Neutrophil (primary cell): Measurements from ENCODE around the gene USP31.

Experiments
- H3K27ac ChIP-seq: fragments of 200-600 bp; sonication (generic); 2 replicates; pipeline ENCODE4 v1.5.1; 2016; ENCODE audit warnings: mild to moderate bottlenecking, moderate library complexity
- H3K27me3 ChIP-seq: fragments of 200-600 bp; sonication (generic); 2 replicates; pipeline ENCODE4 v1.6.0; 2016; ENCODE audit warnings: mild to moderate bottlenecking
- H3K36me3 ChIP-seq: fragments of 200-600 bp; sonication (generic); 2 replicates; pipeline ENCODE4 v1.5.1; 2017
- H3K4me1 ChIP-seq, 2 experiments: fragments of 200-600 bp in 1 of 2; sonication (generic) in 1 of 2; 1 replicate in 1 of 2; 2 replicates in 1 of 2; pipeline versions ENCODE4 v1.5.1 to v1.6.1; 2013 to 2016; ENCODE audit warnings: low read depth in 1 of 2, low read length in 1 of 2, mild to moderate bottlenecking in 1 of 2, moderate library complexity in 1 of 2; ENCODE audit not compliant: control insufficient read depth in 1 of 2, insufficient read depth in 1 of 2
- H3K4me3 ChIP-seq, 2 experiments: fragments of 200-600 bp in 1 of 2; sonication (generic) in 1 of 2; 1 replicate in 1 of 2; 2 replicates in 1 of 2; pipeline ENCODE4 v1.5.1; 2013 to 2016; ENCODE audit warnings: low read depth in 1 of 2, low read length in 1 of 2, mild to moderate bottlenecking in 1 of 2, moderate library complexity in 1 of 2
- H3K9me3 ChIP-seq: fragments of 200-600 bp; sonication (generic); 2 replicates; pipeline ENCODE4 v1.5.1; 2016
- TF ChIP-seq, protein P1 (sequence below): fragments of 200-600 bp; sonication (generic); IDR thresholded peaks from 2 replicates; pipeline ENCODE4 v1.5.1; 2016; ENCODE audit warnings: antibody characterized with exemption

USP31 gene

DNA sequence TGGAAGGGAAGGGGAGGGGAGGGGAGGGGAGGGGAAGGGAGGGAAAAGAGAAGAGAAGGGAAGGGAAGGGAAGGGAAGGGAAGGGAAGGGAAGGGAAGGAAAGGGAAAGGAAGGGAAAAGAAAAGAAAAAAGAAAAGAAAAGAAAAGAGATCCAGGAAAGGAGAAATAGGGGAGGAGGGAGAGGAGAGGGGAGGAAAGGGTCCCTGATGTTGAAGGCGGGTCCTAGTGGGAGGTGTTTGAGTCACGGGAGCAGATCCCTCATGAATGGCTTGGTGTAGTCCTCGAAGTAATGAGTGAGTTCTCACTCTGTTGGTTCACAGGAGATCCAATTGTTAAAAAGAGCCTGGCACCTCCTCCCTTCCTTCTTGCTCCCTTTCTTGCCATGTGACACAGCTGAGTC, 6.9 kb upstream of the USP31 start:
- H3K4me3 ChIP-seq, result no peak overlapping the region
- TF ChIP-seq, protein P1, sequence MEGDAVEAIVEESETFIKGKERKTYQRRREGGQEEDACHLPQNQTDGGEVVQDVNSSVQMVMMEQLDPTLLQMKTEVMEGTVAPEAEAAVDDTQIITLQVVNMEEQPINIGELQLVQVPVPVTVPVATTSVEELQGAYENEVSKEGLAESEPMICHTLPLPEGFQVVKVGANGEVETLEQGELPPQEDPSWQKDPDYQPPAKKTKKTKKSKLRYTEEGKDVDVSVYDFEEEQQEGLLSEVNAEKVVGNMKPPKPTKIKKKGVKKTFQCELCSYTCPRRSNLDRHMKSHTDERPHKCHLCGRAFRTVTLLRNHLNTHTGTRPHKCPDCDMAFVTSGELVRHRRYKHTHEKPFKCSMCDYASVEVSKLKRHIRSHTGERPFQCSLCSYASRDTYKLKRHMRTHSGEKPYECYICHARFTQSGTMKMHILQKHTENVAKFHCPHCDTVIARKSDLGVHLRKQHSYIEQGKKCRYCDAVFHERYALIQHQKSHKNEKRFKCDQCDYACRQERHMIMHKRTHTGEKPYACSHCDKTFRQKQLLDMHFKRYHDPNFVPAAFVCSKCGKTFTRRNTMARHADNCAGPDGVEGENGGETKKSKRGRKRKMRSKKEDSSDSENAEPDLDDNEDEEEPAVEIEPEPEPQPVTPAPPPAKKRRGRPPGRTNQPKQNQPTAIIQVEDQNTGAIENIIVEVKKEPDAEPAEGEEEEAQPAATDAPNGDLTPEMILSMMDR, result no peak
- no peaks in the 10 kb centered on the region for H3K9me3 ChIP-seq
- H3K4me1 ChIP-seq, result no peaks in the 10 kb centered on the region
- no peak overlapping the region for H3K27ac ChIP-seq
- H3K36me3 ChIP-seq, result no peaks in the 10 kb centered on the region
- H3K27me3 ChIP-seq, result peaks cover 55% of the 10 kb centered on the region

DNA sequence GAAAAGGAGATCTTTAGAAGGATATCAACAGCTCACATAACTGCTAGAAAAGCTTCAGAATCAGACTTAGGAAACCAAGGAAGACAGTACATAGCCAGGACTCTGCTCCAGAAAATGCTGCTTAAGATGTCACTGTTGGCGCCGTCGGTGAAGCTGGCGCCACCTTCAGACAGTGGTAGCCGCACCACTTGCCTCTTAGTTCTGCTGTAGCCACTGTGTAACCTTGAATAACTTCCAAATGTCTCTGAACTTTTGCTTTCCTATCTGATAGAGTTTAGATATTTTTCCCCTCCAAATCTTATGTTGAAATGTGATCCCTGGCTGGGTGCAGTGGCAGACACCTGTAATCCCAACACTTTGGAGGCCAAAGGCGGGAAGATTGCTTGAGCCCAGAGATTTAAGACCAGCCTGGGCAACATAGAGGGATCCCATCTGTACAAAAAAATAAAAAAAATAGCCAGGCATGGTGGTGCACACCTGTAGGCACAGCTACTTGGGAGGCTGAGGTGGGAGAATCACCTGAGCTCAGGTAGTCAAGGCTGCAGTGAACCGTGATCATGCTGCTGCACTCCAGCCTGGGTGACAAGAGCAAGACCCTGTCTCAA, 6.3 kb upstream of the USP31 start:
- no peak overlapping the region for H3K27ac ChIP-seq
- peaks cover 58% of the 10 kb centered on the region for H3K27me3 ChIP-seq

DNA sequence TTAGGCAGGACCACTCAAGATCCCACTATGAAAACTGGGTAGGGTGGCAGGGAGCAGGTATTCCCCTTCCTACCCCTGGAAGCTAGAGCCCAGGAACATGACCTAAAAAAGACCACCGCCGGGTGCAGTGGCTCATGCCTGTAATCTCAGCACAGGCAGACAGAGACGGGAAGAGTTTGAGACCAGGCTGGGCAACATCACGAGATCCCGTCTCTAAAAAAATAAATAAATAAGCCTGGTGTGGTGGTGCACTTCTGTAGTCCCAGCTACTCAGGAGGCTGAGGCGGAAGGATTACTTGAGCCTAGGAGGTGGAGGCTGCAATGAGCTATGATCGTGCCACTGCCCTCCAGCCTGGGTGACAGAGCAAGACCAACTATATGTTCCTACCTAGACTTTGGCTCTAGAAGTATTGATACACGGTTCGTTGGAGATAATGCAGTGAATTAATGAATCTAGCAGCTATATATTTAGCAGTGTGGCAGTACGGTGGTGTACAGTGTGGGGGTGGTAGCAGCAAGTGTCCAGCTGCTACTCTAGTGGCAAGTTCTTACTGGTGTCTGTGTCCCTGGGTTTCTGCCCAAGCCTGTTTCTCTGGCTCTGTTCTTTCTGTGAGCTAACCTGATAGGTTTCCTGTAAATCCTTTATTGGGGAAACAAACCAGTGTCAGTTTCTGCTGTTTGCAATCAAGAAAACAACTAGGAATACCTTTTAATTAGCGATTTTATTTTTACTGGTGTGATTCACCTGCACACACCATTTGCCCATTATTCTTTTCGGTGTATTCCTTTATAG, 3.3 kb upstream of the USP31 start:
- H3K27ac ChIP-seq, result no peak overlapping the region
- no peak overlapping the region for H3K4me3 ChIP-seq
- TF ChIP-seq, protein P1, result no peak
- H3K4me1 ChIP-seq, result peaks cover 12 to 13% of the 10 kb centered on the region in 2 experiments
- H3K9me3 ChIP-seq, result no peaks in the 10 kb centered on the region
- peaks cover 70% of the 10 kb centered on the region for H3K27me3 ChIP-seq
- no peaks in the 10 kb centered on the region for H3K36me3 ChIP-seq

More for the DNA sequence above, 6.3 kb upstream of the USP31 start:
- H3K4me1 ChIP-seq, result no peaks in the 10 kb centered on the region
- H3K4me3 ChIP-seq, result no peak overlapping the region
- no peaks in the 10 kb centered on the region for H3K36me3 ChIP-seq
- no peaks in the 10 kb centered on the region for H3K9me3 ChIP-seq
- TF ChIP-seq, protein P1, result no peak

DNA sequence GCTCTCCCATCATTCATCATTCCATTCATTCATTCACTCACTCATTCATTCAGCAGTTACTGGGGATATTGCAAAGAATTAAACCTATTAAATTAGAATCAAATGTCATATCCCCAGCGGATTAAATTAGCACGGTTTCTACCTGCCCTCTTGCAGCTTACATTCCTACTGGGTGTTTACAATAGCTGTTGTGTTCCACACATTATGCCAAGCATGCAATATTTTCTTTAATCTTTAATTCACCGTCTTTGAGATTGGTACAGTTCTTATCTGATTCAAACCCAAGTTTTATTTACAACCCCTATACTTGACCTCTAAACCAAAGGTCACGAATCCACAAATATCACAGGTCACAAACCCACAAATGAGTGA, 727 bp upstream of the USP31 start:
- Histone ChIP-seq H3K9me3 (no peaks in the 10 kb centered on the region), H3K4me3 (peak overlapping the region; percentile 56 to 63), H3K36me3 (no peaks in the 10 kb centered on the region), H3K4me1 (peaks cover 14 to 15% of the 10 kb centered on the region in 2 experiments), H3K27me3 (peaks cover 58% of the 10 kb centered on the region), H3K27ac (no peak overlapping the region)
- TF ChIP-seq, protein P1, result no peak

DNA sequence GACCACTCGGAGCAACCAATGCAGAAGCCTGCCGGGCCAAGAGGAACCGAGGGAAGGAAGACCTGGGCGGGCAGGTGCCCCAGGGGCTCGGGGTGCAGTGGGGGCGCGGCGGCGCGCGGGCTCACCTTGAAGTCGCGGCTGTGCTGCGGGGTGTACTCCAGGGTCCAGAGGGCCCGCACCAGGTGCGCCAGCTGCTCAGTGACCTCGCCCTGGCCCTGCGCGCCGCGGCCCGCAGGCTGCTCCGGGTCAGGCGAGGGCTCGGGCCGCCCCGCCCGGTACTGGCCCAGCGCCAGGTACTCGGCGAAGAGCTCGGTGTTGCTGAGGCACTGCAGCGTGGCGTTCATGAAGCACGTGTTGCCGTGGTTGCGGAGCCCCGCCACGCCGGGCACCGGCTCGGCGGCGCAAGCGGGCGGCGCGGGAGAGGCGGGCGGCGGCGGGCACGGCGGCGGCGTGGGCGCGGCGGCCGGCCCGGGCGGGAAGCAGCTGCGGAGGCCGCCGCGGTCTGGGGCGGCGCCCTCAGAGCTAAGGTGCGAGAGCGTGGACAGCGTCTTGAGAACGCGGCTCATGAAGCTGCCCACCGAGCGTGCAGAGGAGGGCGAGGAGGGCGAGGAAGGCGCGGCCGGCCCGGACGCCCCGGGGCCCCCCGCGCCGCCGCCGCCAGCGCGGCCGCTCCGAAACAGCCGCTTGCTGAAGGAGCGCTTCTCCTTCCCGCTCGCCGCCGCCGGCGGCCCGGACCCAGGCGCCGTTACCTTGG, 562 bp downstream of the USP31 start:
- peaks cover 45% of the 10 kb centered on the region for H3K27me3 ChIP-seq
- peak overlapping the region; percentile 56 to 62 for H3K4me3 ChIP-seq
- TF ChIP-seq, protein P1, result no peak
- H3K4me1 ChIP-seq, result peaks cover 16 to 17% of the 10 kb centered on the region in 2 experiments
- peak overlapping the region; percentile 58 for H3K27ac ChIP-seq
- no peaks in the 10 kb centered on the region for H3K36me3 ChIP-seq
- H3K9me3 ChIP-seq, result no peaks in the 10 kb centered on the region
